HG03520 (cell line): Measurements from ENCODE around the gene DPYSL4.

Experiments
- ATAC-seq: cut with Tn5 transposase; IDR thresholded peaks from one replicate; pipeline ENCODE4 v1.9.1; 2021; ENCODE audit warnings: mild to moderate bottlenecking, moderate library complexity; ENCODE audit not compliant: unreplicated experiment

Gene DPYSL4

GRCh38 chr10:132238371-132239125, 51.8 kb downstream of the DPYSL4 start:
- no peak for ATAC-seq

- no peak for ATAC-seq
Observed at GRCh38 chr10:132239126-132240031, 52.6 kb downstream of the DPYSL4 start.

- ATAC-seq: no peak
Observed at GRCh38 chr10:132240156-132240555, 53.4 kb downstream of the DPYSL4 start.

DNA sequence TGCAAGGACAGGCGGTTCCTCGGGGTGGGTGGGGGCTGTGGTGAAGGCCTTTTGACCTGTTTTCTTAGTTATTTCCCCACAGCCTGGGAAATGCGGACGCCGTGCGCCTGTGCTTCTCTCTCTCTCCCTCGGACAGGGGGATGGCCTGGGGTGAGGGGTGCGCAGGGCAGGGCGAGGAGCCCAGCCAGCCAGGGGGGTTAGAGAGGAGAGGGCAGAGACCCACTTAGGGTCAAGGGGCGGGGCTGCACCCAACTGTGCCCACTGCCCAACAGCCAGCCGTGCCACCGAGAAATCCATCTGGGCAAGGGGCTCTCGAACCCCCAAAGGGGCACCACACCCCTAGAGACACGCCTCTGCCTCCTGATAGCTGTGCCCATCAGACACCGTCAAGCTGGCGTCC, 53.8 kb downstream of the DPYSL4 start:
- no peak for ATAC-seq

- ATAC-seq: no peak
Observed at GRCh38 chr10:132241086-132241485, 54.3 kb downstream of the DPYSL4 start.

DNA sequence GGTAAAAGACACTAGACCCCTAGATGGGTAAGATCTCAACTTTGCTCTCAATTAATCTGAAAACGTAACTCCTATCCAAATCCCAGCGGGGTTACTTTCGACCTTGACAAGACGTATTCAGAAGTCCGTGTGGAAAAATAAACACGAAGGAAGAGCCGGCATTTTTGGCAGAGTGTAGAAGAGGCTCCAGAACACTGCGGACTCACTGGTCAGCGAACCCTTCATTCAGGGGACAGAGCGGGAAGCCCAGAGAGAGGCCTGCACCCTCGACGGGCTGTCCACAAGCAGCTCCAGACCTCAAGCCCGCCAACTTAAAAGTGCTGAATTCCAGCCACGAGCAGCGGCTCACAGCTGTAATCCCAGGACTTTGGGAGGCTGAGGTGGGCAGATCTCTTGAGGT, 54.7 kb downstream of the DPYSL4 start:
- ATAC-seq: no peak

DNA sequence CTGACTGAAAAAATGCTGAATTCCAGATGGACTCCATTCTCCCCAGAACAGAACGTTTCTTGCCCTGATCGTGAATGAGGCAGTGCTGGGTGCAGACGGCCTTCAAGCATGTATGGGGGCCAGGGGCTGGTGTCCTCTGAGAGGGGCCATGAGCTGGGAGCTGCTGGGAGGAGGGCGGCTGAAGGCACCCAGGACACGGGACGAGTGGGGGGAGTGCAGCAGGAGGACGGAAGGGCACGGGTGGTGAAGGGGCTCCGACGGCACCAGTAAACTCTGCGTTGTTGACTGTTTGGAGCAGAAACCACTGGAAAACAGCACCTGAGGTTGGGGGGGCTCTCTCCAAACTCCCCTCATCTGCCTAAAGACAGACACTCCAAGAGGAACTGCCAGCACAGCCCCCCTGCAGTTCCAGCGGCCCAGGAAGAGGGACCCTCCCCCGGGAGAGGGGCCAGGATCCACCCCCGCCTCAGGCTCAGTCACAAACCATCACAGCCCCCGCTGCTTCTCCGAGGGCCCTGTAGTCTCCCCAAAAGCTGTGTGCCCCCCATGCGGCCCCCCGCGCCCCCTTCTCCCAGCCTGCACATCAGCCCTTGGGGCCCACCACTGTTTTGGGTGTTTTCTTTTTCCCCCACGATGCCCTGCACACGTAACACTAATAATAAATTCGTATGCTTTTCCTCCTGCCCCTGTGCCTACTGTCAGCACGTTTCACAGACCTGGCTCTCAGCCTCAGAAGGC, 55.5 kb downstream of the DPYSL4 start:
- no peak for ATAC-seq

GRCh38 chr10:132243141-132243540, 56.4 kb downstream of the DPYSL4 start:
- ATAC-seq: no peak

GRCh38 chr10:132243626-132244025, 56.9 kb downstream of the DPYSL4 start:
- ATAC-seq: no peak

DNA sequence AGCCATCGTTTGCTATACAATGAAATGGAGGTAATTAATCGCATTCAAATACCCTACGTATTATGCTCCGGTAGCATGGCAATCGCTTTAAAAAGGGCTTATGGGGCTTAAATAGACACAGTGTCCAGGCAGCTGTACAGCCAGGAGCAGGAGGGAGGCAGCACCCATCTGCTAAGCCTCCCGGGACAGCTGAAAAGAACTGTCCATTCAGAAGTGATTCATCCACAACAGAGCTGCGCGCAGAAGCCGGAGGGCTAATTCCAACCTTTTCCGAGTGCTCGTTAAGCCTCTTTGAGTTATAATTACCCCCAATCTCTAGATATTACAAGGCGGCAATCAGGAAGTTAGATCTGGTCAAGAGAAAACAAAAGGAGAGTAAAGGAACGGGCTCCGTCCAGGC, 58.3 kb downstream of the DPYSL4 start:
- ATAC-seq: no peak

DNA sequence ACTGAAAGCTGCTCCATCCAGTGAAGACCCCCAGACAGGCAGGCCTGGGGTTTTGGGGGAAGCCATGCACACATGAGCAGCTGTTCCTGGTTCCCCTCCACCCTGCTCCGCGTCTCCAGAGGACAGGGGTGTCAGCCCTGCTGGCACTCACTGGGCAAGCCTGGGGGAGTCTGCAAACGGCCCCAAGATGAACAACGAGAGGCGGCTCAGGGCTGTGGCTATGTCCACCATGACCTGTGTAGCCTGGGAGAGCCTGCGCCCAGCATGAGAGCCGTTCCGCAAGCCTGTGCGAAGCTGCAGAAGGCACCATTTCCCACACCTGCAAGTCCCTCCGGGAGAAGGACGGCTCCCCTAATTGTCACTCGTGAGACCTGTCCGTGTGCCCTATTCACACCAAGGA, 59.5 kb downstream of the DPYSL4 start:
- no peak for ATAC-seq

DNA sequence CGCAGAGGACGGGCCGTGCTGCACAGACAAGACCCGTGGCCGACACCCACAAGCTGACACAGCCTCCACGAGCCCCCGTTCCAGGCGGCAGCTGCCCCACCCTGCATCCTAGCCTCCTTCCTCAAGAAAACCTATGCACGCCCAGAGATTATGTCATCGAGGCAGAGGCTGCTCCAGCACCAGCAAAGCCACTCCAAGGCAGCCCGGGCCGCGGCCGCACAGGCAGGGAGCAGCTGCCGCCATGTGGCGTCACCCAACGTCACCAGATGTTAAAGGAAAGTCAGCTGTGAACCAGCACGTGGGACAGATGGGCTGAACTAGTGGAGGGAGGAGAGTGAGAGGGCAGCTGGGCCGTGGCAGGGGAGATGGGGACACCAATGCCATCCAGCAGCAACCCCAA, 61.2 kb downstream of the DPYSL4 start:
- ATAC-seq: no peak

DNA sequence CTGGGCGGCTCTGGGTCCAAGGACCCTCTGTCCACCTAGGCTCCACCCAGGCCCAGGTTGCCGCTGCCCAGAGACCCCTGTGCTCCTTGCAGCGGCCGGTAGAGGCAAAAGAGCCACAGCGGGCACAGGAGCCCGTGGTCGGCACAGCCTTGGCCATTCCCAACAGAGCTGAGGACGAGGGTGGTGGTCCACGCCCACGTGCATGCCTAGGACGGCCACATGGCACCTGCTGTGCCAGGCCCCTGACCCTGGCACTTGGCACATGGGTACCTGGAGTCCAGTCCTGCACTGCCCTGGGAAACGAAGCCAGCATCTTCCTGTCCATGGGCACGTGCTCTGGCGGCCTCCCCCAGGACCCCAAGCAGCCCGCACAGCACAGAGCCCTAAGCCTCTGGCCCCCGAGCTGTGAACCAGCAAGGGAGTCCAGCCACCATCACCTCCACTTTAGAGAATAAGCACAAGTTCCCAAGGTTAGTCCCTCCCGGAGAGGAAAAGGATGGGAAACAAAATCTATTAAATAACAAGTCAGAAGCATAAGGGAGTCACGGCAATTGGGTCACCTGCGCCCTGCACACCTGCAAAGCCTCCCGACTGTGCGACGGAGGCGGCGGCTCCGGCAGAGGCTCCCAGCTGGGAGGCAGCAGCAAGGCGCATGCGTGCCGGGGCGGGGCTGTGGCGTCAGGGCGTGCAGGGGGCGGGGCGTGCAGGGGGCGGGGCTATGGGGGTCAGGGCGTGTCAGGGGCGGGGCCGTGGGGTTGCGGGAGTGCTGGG, 61.9 kb downstream of the DPYSL4 start:
- ATAC-seq: no peak

DNA sequence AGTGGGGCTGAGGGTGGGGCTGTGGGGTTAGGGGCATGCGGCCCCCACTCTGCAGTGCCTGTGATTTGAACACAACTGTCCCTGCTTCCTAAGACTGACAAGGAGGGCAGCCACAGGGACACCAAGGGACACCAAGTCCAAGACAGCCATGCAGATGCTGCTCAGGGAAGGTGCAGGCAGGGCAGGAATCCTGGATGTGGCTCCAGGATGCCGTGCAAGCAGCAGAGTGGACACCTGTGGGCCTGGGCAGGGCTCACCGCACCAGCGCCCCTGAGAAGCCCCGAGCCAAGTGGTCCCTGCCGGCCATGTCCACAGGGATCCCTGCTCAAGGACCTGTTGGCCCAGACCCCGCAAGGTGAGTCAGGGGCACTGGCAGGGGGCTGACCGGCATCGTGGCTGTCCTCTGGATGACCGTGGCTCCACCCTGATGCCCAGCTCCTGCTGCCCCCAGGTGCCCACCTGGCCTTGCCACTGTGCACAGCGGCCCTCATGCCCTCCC, 62.5 kb downstream of the DPYSL4 start:
- ATAC-seq: no peak

GRCh38 chr10:132249824-132250375, 63.2 kb downstream of the DPYSL4 start:
- ATAC-seq: no peak

GRCh38 chr10:132250481-132251475, 64.0 kb downstream of the DPYSL4 start:
- no peak for ATAC-seq

DNA sequence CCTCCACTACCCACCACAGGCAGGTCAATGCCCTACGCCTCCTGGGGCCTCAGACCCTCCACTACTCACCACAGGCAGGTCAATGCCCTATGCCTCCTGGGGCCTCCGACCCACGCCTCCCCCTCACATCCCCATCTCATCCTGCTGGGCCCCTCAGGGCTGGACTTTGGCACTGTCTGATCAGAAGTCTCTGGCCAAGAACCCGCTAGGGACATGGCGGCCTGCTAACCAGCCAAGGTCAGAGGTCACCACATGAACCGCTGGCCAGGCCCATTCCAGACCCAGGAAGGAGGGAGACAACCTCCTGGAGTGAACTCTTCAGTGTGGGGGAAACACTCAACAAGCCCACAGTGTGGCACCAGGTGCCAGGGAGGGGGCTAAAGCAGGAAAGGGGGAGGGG, 65.2 kb downstream of the DPYSL4 start:
- no peak for ATAC-seq

- no peak for ATAC-seq
Observed at GRCh38 chr10:132252412-132252811, 65.7 kb downstream of the DPYSL4 start.

DNA sequence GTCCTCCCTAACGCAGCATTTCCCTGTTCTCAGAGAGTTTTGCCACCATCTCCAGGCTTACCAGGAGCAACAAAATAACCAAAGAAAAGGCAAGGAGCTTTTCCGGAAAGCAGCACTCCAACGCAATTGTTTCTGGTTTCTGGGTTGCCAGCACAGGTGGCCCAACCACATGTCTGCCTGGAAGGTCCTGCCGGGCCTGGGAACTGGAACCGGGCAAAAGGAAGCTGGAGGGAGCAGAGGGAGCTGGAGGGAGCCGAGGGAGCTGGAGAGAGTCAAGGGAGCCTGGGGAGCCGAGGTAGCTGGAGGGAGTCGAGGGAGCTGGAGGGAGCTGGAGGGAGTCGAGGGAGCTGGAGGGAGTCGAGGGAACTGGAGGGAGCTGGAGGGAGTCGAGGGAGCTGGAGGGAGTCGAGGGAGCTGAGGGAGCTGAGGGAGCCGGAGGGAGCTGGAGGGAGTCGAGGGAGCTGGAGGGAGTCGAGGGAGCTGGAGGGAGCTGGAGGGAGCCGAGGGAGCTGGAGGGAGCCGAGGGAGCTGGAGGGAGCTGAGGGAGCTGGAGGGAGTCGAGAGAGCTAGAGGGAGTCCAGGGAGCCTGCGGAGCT, 66.4 kb downstream of the DPYSL4 start:
- no peak for ATAC-seq
